Measurements from ENCODE around the gene SHISA9. TPM values are rescaled to one million over a fixed set of nuclear protein-coding genes. Genes with fewer than 3 reads are reported as not detected.

SHISA9 gene
- total and polyA plus RNA-seq, 8 donors, result 0.03 to 0.21 (median 0.10) TPM; not detected in 2

DNA sequence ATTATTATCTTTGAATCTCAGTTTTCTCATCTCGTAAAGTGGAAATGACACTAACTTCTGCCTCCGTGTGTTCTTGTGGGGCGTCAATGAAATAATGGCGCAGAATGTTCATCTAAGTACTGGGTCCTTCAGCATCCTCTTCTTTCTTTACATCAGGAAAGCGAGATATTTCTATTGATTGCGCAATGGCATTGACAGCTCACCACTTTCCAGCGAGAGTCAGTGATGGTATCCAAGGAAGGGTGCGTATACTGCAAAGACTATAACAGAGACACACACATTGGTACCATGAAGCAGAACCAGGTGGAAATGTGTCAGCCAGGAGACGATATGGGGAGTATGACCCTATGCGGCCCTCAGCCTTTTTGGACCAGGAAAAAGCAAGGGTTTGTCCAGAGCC is 162.1 kb downstream of the SHISA9 start:
- ATAC-seq, result no peak
- no peaks in the 10 kb centered on the region for H3K36me3 ChIP-seq
- no peak overlapping the region for H3K27ac ChIP-seq
- H3K27me3 ChIP-seq, result no peaks in the 10 kb centered on the region
- no peak for DNase-seq
- H3K9me3 ChIP-seq, result peaks cover 0 to 6% of the 10 kb centered on the region in 2 donors
- H3K4me3 ChIP-seq, result no peak overlapping the region
- H3K4me1 ChIP-seq, result no peaks in the 10 kb centered on the region
- TF ChIP-seq, protein P1, sequence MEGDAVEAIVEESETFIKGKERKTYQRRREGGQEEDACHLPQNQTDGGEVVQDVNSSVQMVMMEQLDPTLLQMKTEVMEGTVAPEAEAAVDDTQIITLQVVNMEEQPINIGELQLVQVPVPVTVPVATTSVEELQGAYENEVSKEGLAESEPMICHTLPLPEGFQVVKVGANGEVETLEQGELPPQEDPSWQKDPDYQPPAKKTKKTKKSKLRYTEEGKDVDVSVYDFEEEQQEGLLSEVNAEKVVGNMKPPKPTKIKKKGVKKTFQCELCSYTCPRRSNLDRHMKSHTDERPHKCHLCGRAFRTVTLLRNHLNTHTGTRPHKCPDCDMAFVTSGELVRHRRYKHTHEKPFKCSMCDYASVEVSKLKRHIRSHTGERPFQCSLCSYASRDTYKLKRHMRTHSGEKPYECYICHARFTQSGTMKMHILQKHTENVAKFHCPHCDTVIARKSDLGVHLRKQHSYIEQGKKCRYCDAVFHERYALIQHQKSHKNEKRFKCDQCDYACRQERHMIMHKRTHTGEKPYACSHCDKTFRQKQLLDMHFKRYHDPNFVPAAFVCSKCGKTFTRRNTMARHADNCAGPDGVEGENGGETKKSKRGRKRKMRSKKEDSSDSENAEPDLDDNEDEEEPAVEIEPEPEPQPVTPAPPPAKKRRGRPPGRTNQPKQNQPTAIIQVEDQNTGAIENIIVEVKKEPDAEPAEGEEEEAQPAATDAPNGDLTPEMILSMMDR (IDR thresholded peaks at IDR 0.05), result no peak
- intact Hi-C loops (cut with DNase I), result no loop called here

DNA sequence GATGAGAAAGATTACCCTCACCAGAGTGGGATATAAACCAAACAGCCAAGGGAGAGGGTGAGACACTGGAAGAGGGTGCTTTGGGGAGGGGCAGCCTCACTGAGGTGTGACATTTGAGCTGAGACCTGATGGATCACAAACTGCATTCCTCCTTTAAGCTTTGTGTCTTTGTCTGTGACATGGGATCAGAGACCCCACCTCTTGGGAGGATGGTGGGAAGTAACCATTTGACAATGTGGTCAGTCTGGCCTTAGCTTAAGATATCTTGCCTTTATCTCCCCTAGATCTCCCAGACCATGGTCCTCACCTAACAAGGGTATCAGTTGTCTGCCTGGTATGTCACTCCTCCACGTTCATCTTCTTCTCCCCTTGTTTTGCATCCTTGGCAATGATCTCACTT is 163.4 kb downstream of the SHISA9 start:
- H3K4me1 ChIP-seq, result no peaks in the 10 kb centered on the region
- ATAC-seq (no peak), DNase-seq (no peak)
- TF ChIP-seq, protein P1 (IDR thresholded peaks at IDR 0.05), result no peak
- no peak overlapping the region for H3K27ac ChIP-seq
- peaks cover 0 to 11% of the 10 kb centered on the region in 2 donors for H3K9me3 ChIP-seq
- H3K36me3 ChIP-seq, result no peaks in the 10 kb centered on the region
- intact Hi-C loops (cut with DNase I), result no loop called here
- no peak overlapping the region for H3K4me3 ChIP-seq
- H3K27me3 ChIP-seq, result no peaks in the 10 kb centered on the region

DNA sequence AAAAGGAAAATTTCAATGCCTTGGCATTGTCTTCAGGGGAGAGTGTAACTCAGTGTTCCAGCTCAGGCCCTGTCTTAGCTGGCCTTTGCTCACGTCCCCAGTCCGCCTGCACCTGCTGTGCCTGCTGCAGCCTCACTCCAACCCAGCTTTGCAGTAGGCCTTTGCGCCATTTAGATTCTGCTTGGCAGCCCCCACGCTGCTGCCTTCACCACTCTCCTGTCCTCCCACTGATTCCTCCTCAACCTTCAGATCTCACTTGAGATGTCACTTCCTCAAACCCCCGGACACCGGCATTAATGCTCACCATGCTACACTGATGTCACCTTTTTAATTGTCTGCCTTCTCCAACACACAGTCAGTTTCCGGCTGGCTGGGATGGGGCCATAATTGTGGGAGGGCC is 166.2 kb downstream of the SHISA9 start:
- Histone ChIP-seq H3K4me1 (no peaks in the 10 kb centered on the region), H3K27ac (no peak overlapping the region), H3K27me3 (peaks cover 0 to 10% of the 10 kb centered on the region in 2 donors), H3K4me3 (no peak overlapping the region), H3K9me3 (peaks cover 0 to 13% of the 10 kb centered on the region in 2 donors), H3K36me3 (no peaks in the 10 kb centered on the region)
- TF ChIP-seq, protein P1 (IDR thresholded peaks at IDR 0.05), result no peak
- DNase-seq (no peak), ATAC-seq (no peak)
- intact Hi-C loops (cut with DNase I), result no loop called here

DNA sequence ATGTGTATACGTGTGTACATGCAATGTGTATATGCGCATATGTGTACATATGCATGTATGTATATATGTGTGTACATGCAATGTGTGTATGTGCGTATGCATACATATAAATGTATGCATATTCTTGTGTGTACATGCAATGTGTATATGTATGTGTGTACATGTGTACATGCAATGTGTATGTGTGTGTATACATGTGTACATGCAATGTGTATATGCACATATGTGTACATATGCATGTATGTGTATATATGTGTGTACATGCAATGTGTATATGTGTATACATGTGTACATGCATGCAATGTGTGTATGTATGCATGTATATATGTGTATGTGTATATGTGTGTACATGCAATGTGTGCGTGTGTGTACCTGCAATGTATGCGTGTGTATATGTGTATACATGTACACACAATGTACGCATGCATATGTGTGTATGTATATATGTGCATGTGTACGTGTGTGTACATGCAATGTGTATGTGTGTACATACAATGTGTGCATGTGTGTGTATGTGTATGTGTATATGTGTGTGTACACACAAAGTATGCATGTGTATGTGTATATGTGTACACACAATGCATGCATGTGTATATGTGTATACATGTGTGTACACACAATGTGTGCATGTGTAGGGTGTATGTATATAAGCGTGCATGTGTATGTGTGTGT is 167.7 kb downstream of the SHISA9 start:
- DNase-seq (no peak), ATAC-seq (no peak)
- TF ChIP-seq, protein P1 (IDR thresholded peaks at IDR 0.05), result no peak
- H3K27ac ChIP-seq, result no peak overlapping the region
- H3K4me3 ChIP-seq, result no peak overlapping the region
- H3K36me3 ChIP-seq, result no peaks in the 10 kb centered on the region
- H3K4me1 ChIP-seq, result no peaks in the 10 kb centered on the region
- intact Hi-C loops (cut with DNase I), result no loop called here
- peaks cover 0 to 13% of the 10 kb centered on the region in 2 donors for H3K9me3 ChIP-seq
- H3K27me3 ChIP-seq, result peaks cover 0 to 10% of the 10 kb centered on the region in 2 donors

DNA sequence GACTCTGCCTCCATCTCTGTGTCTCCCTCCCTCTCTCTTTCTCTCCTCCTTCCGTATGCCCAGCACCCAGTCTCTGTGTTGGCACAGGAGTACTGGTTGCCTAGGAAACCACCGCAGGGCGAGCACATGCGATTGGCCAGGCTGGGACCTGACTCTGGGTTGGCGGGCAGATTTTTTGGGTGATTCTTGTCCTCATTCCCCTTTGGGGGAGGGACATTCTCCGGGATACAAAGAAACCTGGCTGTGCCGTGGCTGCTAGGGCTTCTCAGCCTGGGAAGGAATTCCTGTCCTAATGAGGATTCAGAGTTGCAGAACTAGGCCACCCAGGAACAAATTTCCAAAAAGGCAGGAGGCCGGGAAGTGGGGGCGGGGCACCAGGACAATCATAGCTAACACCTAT is 168.9 kb downstream of the SHISA9 start:
- Histone ChIP-seq H3K4me3 (no peak overlapping the region), H3K4me1 (no peaks in the 10 kb centered on the region), H3K27me3 (peaks cover 0 to 10% of the 10 kb centered on the region in 2 donors), H3K9me3 (peaks cover 0 to 12% of the 10 kb centered on the region in 2 donors), H3K36me3 (no peaks in the 10 kb centered on the region), H3K27ac (no peak overlapping the region)
- intact Hi-C loops (cut with DNase I), result no loop called here
- TF ChIP-seq, protein P1 (IDR thresholded peaks at IDR 0.05), result no peak
- no peak for ATAC-seq
- no peak for DNase-seq

Data from left lung (tissue), 10 donors.